GM21447 (cell line): ENCODE measurements around the gene DCT.

ENCODE experiments used
- ATAC-seq: cut with Tn5 transposase; IDR thresholded peaks from one replicate; pipeline ENCODE4 v1.9.1; 2021; ENCODE audit not compliant: unreplicated experiment

DCT gene

GRCh38 chr13:94400874-94401273, 78.6 kb downstream of the DCT start:
- no peak for ATAC-seq

- no peak for ATAC-seq
Measured at GRCh38 chr13:94399812-94400211, 79.7 kb downstream of the DCT start.

- ATAC-seq, result no peak
Measured at GRCh38 chr13:94395860-94396259, 83.6 kb downstream of the DCT start.

- ATAC-seq, result no peak
Measured at GRCh38 chr13:94394723-94395122, 84.8 kb downstream of the DCT start.

GRCh38 chr13:94390881-94391280, 88.6 kb downstream of the DCT start:
- no peak for ATAC-seq

GRCh38 chr13:94389604-94390351, 89.7 kb downstream of the DCT start:
- ATAC-seq, result no peak

GRCh38 chr13:94387047-94387446, 92.4 kb downstream of the DCT start:
- no peak for ATAC-seq
